NCI-H2171 treated with DMSO at 0.1 percent for 48 hours (cell line): ENCODE results near the gene ATXN3.
"Not testable (repeated sequence)": the region's sequence is repeated elsewhere in the genome, so short reads cannot be mapped to it uniquely, and the experiment has no call there.

Source experiments
- DNase-seq: peaks from one replicate; lab custom pipeline; 2025; lab: John Stamatoyannopoulos, UW

ATXN3 gene

GRCh38 chr14:92058006-92058917 is 48.1 kb downstream of the ATXN3 start:
- no peak for DNase-seq

- no peak for DNase-seq
These were observed 56.6 kb downstream of the ATXN3 start for GRCh38 chr14:92049781-92050180.

- DNase-seq, result not testable (repeated sequence)
These were observed 57.2 kb downstream of the ATXN3 start for GRCh38 chr14:92049221-92049620.

DNA sequence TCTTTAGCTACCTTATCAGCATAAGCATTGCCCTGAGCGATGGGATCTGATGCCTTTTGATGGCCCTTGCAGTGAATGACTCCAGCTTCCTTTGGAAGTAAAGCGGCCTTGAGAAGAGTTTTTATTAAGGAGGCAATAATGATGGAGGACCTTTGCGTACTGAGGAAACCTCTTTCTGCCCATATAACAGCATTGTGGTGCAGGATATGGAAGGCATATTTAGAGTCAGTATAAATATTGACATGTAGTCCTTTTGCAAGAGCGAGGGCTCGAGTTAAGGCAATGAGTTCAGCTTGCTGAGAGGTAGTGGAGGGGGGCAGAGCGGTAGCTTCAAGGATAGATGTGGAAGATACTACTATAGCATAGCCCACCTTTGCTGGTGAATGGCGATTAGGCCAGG is 60.5 kb downstream of the ATXN3 start:
- not testable (repeated sequence) for DNase-seq

DNA sequence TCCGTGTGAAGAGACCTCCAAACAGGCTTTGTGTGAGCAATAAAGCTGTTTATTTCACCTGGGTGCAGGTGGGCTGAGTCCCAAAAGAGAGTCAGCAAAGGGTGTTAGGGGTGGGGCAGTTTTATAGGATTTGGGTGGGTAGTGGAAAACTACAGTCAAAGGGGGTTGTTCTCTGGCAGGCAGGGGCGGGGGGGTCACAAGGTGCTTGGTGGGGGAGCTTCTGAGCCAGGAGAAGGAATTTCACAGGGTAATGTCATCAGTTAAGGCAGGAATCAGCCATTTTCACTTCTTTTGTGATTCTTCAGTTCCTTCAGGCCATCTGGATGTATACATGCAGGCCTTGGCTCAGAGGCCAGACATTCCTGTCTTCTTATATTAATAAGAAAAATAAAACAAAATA is 64.6 kb downstream of the ATXN3 start:
- DNase-seq, result not testable (repeated sequence)

- peak; percentile 46 for DNase-seq
These were observed 65.2 kb downstream of the ATXN3 start for GRCh38 chr14:92041203-92041602.

GRCh38 chr14:92040431-92041051 is 65.8 kb downstream of the ATXN3 start:
- DNase-seq, result peak; percentile 84

DNA sequence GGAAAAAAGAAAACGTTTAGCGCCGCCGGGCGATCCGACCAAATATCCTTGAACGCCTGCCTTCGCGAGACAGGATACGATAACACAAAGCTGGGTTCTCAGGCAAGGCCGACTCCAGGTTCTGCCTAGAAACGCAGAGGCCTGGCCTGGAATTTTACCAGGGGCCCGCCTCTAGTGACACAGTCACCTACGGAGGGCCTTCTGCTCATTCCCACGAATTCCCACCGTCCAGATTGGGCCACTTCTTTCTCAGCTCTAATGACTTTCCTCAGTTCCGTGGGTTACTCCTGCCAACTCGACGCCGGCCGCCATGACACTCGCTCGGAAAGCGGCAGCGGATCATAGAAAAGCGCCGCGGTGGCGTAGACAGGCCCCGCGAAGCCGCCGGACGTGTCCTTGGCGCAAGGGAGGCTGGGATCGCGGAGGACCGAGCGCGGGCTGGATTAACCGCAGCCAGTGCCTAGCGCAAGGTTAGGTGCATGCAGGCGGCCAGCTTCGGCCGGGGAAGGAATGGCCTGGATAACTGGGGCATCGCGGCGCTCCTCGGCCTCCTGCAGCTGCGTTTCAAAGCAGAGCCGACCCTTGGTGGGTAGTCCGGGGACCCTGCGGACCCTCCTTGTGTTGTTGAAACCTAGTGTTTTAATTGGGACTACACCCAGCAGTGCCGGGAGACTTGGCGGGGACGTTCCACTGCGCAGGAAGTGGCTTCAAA is 66.5 kb downstream of the ATXN3 start, which contains the start of gene TRIP11:
Gene TRIP11, minus strand, starts transcription at position 341 of the 712 bp plus-strand sequence. CDS start 374 bp downstream, outside the sequence.
- peak; percentile 90 for DNase-seq

GRCh38 chr14:92039063-92039718 is 67.2 kb downstream of the ATXN3 start:
- peak; percentile 73 for DNase-seq

GRCh38 chr14:92037989-92038388 is 68.4 kb downstream of the ATXN3 start:
- DNase-seq, result no peak

GRCh38 chr14:92035890-92036289 is 70.5 kb downstream of the ATXN3 start:
- DNase-seq, result no peak

DNA sequence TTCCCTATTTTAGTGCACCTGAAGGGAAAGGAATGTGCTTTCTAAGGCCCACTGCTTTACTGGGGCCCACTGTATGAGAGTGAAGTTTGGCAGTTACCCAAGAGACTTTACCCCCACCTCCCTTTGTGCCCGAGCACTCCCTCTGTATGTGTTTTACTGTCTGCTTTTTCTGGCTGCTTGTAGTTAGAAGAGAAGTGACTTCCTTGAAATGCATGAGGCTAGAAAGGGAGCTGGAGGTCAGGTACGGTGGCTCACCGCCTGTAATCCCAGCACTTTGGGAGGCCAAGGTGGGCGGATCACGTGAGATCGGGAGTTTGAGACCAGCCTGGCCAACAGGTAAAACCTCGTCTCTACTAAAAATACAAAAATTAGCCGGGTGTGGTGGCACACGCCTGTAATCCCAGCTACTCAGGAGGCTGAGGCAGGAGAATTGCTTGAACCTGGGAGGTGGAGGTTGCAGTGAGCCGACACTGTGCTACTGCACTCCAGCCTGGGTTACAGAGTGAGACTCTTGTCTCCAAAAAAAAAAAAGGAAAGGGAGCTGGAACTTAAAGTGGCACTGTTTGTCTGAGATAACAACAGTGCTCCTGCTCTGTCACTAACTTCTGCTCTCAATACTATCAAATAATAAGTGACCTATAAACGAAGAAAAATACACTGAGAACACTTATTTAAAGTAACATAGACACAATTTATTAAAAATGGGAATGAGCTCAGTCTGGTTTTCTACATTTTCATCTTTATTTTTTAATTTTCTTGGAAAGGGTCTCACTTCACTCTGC is 72.3 kb downstream of the ATXN3 start:
- DNase-seq, result no peak

DNA sequence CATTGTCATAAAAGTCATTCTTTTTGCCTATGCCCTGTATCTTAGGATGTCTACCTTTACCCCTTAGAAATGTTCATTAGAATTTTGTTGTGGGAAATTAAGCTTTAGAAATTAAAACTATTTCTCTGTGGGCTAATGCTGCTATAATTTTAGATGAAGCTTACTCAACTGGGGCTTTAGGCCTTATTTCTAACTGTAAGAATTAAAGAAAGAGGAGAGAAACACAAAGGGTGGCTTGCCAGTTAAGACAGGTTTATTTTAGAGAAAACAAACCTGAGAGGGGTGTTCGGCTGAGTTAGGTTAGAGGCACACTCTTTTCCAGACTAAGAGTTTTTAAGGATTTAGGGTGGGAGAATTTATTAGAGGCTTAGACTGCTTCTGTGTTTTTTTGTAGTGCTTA is 72.9 kb downstream of the ATXN3 start:
- DNase-seq, result no peak

DNA sequence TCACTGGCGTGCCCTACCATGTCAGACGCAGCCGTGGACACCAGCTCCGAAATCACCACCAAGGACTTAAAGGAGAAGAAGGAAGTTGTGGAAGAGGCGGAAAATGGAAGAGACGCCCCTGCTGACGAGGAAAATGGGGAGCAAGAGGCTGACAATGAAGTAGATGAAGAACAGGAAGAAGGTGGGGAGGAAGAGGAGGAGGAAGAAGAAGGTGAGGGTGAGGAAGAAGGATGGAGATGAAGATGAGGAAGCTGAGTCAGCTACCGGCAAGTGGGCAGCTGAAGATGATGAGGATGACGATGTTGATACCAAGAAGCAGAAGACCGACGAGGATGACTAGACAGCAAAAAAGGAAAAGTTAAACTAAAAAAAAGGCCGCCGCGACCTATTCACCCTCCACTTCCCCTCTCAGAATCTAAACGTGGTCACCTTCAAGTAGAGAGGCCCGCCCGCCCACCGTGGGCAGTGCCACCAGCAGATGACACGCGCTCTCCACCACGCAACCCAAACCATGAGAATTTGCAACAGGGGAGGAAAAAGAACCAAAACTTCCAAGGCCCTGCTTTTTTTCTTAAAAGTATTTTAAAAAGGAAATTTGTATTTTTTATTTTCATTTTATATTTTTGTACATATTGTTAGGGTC is 79.7 kb downstream of the ATXN3 start:
- DNase-seq, result no peak

DNA sequence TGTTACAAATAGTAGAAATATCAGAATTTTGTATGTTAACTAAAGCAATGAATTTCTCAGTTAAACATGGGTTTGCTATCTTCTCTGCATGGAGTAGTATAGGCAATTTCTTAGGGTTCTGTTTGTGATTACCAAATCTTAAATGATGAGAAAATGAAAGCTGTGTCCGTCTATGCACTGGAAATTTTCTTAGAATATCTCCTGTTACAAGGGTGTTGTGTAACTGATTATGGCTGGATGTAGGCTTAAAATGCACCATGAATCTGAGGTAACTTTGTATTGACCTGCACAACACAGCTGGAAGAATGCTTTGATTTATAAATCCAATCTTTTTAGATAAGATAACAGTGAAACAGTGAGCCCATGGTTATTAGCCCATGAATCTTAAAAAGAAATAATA is 84.3 kb downstream of the ATXN3 start:
- no peak for DNase-seq

- no peak for DNase-seq
These were observed 84.9 kb downstream of the ATXN3 start for GRCh38 chr14:92021523-92021922.

DNA sequence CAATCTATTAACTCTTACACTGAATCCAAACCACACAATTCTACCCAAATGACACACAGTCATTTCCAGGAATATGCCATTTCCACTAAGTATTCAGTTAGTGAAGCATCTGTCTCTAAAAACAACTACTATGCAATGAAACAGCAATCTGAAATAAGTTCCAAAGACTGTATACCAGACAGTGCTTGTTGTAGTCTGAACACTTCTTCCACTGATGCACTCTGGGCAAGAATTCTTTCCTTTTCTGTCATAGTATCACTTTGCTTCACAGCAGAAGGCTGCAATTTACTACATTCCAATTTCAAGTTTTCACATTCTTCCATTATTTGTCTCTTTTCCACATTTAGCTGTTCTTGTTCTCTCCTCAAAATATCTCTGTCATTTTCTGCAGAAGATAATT is 92.3 kb downstream of the ATXN3 start:
- DNase-seq, result no peak

DNA sequence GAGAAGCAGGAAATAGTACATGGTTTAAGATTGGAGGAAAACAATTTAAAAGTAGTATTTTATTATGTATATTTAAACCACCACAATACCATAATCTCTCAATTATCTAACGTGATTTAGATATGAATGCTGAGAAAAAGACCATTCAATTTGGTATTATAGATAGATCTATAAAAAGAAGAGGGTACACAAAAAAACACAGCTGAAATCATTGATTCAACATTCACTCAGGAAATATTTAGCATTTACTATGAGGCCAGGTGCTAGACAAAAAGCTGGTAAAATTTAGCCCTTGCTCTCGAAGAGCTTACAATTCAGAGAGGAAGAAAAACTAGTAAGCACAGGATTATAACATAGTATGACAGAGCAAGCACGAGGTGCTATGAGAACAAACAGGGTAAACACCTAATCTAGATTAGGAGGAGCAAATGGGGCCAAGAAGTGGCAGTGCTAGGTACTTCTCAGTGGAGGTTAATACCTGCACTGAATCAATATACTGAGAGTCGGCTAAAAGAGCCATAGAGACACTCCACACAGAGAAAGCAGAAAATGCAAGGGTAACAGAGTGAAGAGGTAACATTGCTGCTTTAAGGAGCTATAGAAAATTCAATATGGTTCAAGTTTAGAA is 94.1 kb downstream of the ATXN3 start:
- no peak for DNase-seq

- no peak for DNase-seq
These were observed 95.7 kb downstream of the ATXN3 start for GRCh38 chr14:92010644-92011043.

DNA sequence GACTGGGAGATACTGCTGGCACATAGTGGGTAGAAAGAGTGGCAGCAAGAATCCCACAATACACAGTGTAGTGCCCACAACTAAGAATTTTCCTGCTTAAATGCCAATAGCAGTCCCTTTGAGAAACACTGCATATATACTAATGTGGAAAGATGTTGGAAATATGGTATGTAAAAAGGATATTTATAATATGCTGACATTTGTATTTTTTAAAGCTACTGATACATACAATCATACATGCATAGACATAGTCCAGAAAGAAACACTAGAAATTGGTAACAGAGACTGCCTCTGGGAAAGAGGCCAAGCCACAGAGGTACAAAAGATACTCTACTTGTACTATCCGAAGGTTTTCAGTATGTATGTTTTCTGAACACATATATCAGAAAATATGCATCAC is 96.8 kb downstream of the ATXN3 start:
- no peak for DNase-seq
